Left lobe of liver (tissue), 2 donors: ENCODE results near the gene MCRIP2. TPM values are rescaled to one million over a fixed set of nuclear protein-coding genes. Genes with fewer than 3 reads are reported as not detected.

Experiments
- ATAC-seq: fragments of 200-7000 bp; cut with Tn5 transposase; one replicate; pipeline ENCODE4 v1.9.1; 2020; ENCODE audit warnings: mild to moderate bottlenecking, moderate library complexity
- DNase-seq: peaks from one replicate; pipeline ENCODE4 v3.0.0-alpha.2; 2020; ENCODE audit warnings: low spot score
- total RNA-seq: library from RNA; stranded (reverse); gene quantifications from one replicate; pipeline ENCODE4 v1.2.1, GENCODE V29; 2021
- donor health status: DM: no; HTN: no; CAD: no; lungs with moderate emphysema.
- donor health status: DM: no; HTN: yes; CAD: no.

Gene MCRIP2
- total RNA-seq, 1 donor from 2014 or later = 101 TPM

GRCh38 chr16:647173-647902, 5.7 kb downstream of the MCRIP2 start:
- ATAC-seq (peak; percentile 40), DNase-seq (peak; percentile 89)

GRCh38 chr16:648071-648780, 6.6 kb downstream of the MCRIP2 start:
- ATAC-seq (peak; percentile 60), DNase-seq (peak; percentile 96)

GRCh38 chr16:648781-649589, 7.4 kb downstream of the MCRIP2 start, which contains the start of gene WDR90:
TSS of gene WDR90 (plus strand) at chr16:649365. CDS start at chr16:649417, 52 bp downstream.
- ATAC-seq (peak; percentile 56), DNase-seq (peak; percentile 97)

- DNase-seq (no peak), ATAC-seq (no peak)
Observed at GRCh38 chr16:649631-650030, 8.0 kb downstream of the MCRIP2 start.

GRCh38 chr16:651844-652243, 10.2 kb downstream of the MCRIP2 start:
- DNase-seq (no peak), ATAC-seq (no peak)

- no peak for ATAC-seq
Observed at GRCh38 chr16:652454-653305, 11.1 kb downstream of the MCRIP2 start.

GRCh38 chr16:654034-654433, 12.4 kb downstream of the MCRIP2 start:
- DNase-seq = no peak

More at GRCh38 chr16:652454-653305, 11.1 kb downstream of the MCRIP2 start:
- no peak for DNase-seq

GRCh38 chr16:657487-657886, 15.9 kb downstream of the MCRIP2 start:
- no peak for ATAC-seq
- DNase-seq = no peak

More at GRCh38 chr16:654034-654433, 12.4 kb downstream of the MCRIP2 start:
- ATAC-seq = no peak

- no peak for DNase-seq
- ATAC-seq = no peak
Observed at GRCh38 chr16:658679-659571, 17.3 kb downstream of the MCRIP2 start.

- ATAC-seq = no peak
- DNase-seq = no peak
Observed at GRCh38 chr16:659618-660017, 18.0 kb downstream of the MCRIP2 start.

- DNase-seq (no peak), ATAC-seq (no peak)
Observed at GRCh38 chr16:660132-660458, 18.5 kb downstream of the MCRIP2 start.

GRCh38 chr16:660459-661183, 19.0 kb downstream of the MCRIP2 start:
- DNase-seq (peak; percentile 82), ATAC-seq (peak; percentile 79)

- ATAC-seq (peak; percentile 52), DNase-seq (no peak)
Observed at GRCh38 chr16:661184-661821, 19.7 kb downstream of the MCRIP2 start.

- DNase-seq = no peak
Observed at GRCh38 chr16:662095-662494, 20.5 kb downstream of the MCRIP2 start.

GRCh38 chr16:662597-662996, 21.0 kb downstream of the MCRIP2 start:
- ATAC-seq (no peak), DNase-seq (no peak)

More at GRCh38 chr16:662095-662494, 20.5 kb downstream of the MCRIP2 start:
- no peak for ATAC-seq

GRCh38 chr16:666572-666971, 24.9 kb downstream of the MCRIP2 start:
- ATAC-seq (no peak), DNase-seq (no peak)

GRCh38 chr16:667113-667779, 25.6 kb downstream of the MCRIP2 start:
- ATAC-seq (no peak), DNase-seq (no peak)
